HEK293 (cell line): Measurements from ENCODE around the gene GPR62.
A peak's percentile ranks its signal among the peaks of the same experiment; 100 is the strongest.

Source experiments
- CTCF ChIA-PET: fragments of 350-600 bp; formaldehyde crosslinking; extraction: SDS; loops from one replicate; lab custom pipeline; 2021; ENCODE audit warnings: antibody characterized with exemption; lab: Yijun Ruan, JAX
- POLR2A ChIA-PET: fragments of 300-600 bp; formaldehyde crosslinking; extraction: SDS; loops from one replicate; lab custom pipeline; 2020; ENCODE audit warnings: antibody characterized with exemption, inconsistent platforms; lab: Yijun Ruan, JAX
- H3K27ac ChIP-seq: fragments of 200-500 bp; sonication (Bioruptor generic); 2 replicates; pipeline ENCODE4 v1.5.1; 2014; ENCODE audit warnings: low read depth, low read length, control low read depth, inconsistent platforms; ENCODE audit errors: extremely low read depth
- H3K36me3 ChIP-seq, 2 experiments: fragments of 200-500 bp in 1 of 2; sonication (Bioruptor generic) in 1 of 2; 1 replicate in 1 of 2; 2 replicates in 1 of 2; pipeline ENCODE4 v1.5.1; 2014 to 2017; ENCODE audit warnings: inconsistent platforms in 2 of 2, low read length in 2 of 2; ENCODE audit not compliant: control insufficient read depth in 2 of 2, insufficient read depth in 1 of 2
- H3K4me1 ChIP-seq: fragments of 200-500 bp; sonication (Bioruptor generic); 2 replicates; pipeline ENCODE4 v1.5.1; 2014; ENCODE audit warnings: mild to moderate bottlenecking, low read length, inconsistent platforms; ENCODE audit not compliant: control insufficient read depth, insufficient read depth
- H3K4me3 ChIP-seq: 2 replicates; pipeline ENCODE4 v1.5.1; 2011; ENCODE audit warnings: low read depth, mild to moderate bottlenecking, control low read depth, low read length, moderate library complexity
- H3K9me3 ChIP-seq: fragments of 200-500 bp; sonication (Bioruptor generic); 2 replicates; pipeline ENCODE4 v1.5.1; 2014; ENCODE audit warnings: low read depth, low read length, inconsistent platforms; ENCODE audit not compliant: control insufficient read depth, insufficient read depth
- EGR2 ChIP-seq: fragments of 450-650 bp; formaldehyde crosslinking; IDR thresholded peaks from 2 replicates; pipeline ENCODE4 v1.5.1; 2016; ENCODE audit warnings: low read depth, missing biosample characterization, missing genetic modification characterization
- GLIS2 ChIP-seq: fragments of 450-650 bp; formaldehyde crosslinking; IDR thresholded peaks from 2 replicates; pipeline ENCODE4 v1.5.1; 2016; ENCODE audit warnings: missing biosample characterization, missing genetic modification characterization
- RBAK ChIP-seq: fragments of 450-650 bp; formaldehyde crosslinking; IDR thresholded peaks from 2 replicates; pipeline ENCODE4 v1.5.1; 2016; ENCODE audit warnings: missing biosample characterization, missing genetic modification characterization
- ZBTB20 ChIP-seq: fragments of 450-650 bp; formaldehyde crosslinking; IDR thresholded peaks from 2 replicates; pipeline ENCODE4 v1.5.1; 2016; ENCODE audit warnings: missing biosample characterization, missing genetic modification characterization
- ZBTB8A ChIP-seq: fragments of 450-650 bp; formaldehyde crosslinking; IDR thresholded peaks from 2 replicates; pipeline ENCODE4 v1.5.1; 2016; ENCODE audit warnings: missing biosample characterization, missing genetic modification characterization
- ZNF302 ChIP-seq: fragments of 450-650 bp; formaldehyde crosslinking; IDR thresholded peaks from 2 replicates; pipeline ENCODE4 v1.5.1; 2016; ENCODE audit warnings: missing biosample characterization, missing genetic modification characterization, low read depth
- ZNF324 ChIP-seq: fragments of 450-650 bp; formaldehyde crosslinking; IDR thresholded peaks from 2 replicates; pipeline ENCODE4 v1.5.1; 2016; ENCODE audit warnings: missing biosample characterization, missing genetic modification characterization
- ZNF354C ChIP-seq: fragments of 450-650 bp; formaldehyde crosslinking; IDR thresholded peaks from 2 replicates; pipeline ENCODE4 v1.5.1; 2016; ENCODE audit warnings: missing biosample characterization, missing genetic modification characterization, low read depth, borderline replicate concordance
- ZNF423 ChIP-seq: fragments of 450-650 bp; formaldehyde crosslinking; IDR thresholded peaks from 2 replicates; pipeline ENCODE4 v1.5.1; 2016; ENCODE audit warnings: missing biosample characterization, missing genetic modification characterization
- ZNF654 ChIP-seq: fragments of 450-650 bp; formaldehyde crosslinking; IDR thresholded peaks from 2 replicates; pipeline ENCODE4 v1.5.1; 2016; ENCODE audit warnings: low read depth, missing biosample characterization, missing genetic modification characterization
- ZNF664 ChIP-seq: fragments of 450-650 bp; formaldehyde crosslinking; IDR thresholded peaks from 2 replicates; pipeline ENCODE4 v1.5.1; 2016; ENCODE audit warnings: missing biosample characterization, missing genetic modification characterization
- ZNF747 ChIP-seq: fragments of 450-650 bp; formaldehyde crosslinking; IDR thresholded peaks from 2 replicates; pipeline ENCODE4 v1.5.1; 2016; ENCODE audit warnings: missing biosample characterization, missing genetic modification characterization
- TF ChIP-seq, protein P1 (sequence below): fragments of 450-650 bp; formaldehyde crosslinking; IDR thresholded peaks from 2 replicates; pipeline ENCODE4 v1.5.1; 2017; ENCODE audit warnings: missing biosample characterization, missing genetic modification characterization
- TF ChIP-seq, protein P2 (sequence below): fragments of 450-650 bp; formaldehyde crosslinking; IDR thresholded peaks from 2 replicates; pipeline ENCODE4 v1.5.1; 2016; ENCODE audit warnings: missing biosample characterization, missing genetic modification characterization
- TF ChIP-seq, protein P3 (sequence below): fragments of 450-650 bp; IDR thresholded peaks from 2 replicates; pipeline ENCODE4 v1.5.1; 2018; ENCODE audit warnings: missing biosample characterization, missing genetic modification characterization
- TF ChIP-seq, protein P4 (sequence below): fragments of 450-650 bp; formaldehyde crosslinking; conservative IDR thresholded peaks from 2 replicates; pipeline ENCODE4 v1.5.1; 2016; ENCODE audit warnings: low read depth, missing biosample characterization, missing genetic modification characterization
- TF ChIP-seq, protein P5 (sequence below): fragments of 450-650 bp; formaldehyde crosslinking; IDR thresholded peaks from 2 replicates; pipeline ENCODE4 v1.5.1; 2016; ENCODE audit warnings: missing biosample characterization, missing genetic modification characterization, borderline replicate concordance

Gene GPR62

DNA sequence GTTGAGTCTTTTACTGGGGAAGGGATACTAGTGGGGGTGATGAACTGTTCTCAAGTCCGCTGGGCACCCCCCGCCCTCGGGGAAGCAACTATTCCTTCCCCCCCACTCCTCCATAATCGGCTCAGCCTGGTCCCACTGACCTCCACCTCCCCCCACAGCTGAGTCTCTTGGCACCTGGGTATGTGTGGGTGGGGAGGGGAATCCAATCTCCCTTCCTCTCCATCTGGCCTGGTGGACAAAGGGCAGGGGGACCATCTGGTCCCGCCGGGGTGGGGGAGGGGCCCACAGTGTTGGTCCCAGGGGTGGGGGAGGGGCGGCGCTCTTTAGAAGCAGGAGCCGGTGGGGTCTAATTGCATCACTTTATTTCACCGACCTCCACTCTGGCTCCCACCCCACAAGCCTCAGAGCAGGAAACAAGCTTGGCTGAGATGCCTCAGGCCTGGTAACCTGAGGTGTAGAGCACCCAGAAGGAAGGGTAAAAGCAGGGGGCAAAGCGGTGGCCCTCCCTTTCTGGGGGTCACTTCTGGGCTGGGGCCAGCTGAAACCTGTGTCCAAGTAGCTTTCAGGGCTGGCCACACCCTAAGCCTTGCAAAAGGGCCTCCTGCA is 13.1 kb downstream of the GPR62 start (continued):
- TF ChIP-seq, protein P1, sequence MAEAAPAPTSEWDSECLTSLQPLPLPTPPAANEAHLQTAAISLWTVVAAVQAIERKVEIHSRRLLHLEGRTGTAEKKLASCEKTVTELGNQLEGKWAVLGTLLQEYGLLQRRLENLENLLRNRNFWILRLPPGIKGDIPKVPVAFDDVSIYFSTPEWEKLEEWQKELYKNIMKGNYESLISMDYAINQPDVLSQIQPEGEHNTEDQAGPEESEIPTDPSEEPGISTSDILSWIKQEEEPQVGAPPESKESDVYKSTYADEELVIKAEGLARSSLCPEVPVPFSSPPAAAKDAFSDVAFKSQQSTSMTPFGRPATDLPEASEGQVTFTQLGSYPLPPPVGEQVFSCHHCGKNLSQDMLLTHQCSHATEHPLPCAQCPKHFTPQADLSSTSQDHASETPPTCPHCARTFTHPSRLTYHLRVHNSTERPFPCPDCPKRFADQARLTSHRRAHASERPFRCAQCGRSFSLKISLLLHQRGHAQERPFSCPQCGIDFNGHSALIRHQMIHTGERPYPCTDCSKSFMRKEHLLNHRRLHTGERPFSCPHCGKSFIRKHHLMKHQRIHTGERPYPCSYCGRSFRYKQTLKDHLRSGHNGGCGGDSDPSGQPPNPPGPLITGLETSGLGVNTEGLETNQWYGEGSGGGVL (tag by site-specific recombination) = peak; percentile 89
- TF ChIP-seq ZNF654 (tag by site-specific recombination) (no peak), ZBTB20 (tag by site-specific recombination) (peak; percentile 14; the same call in 1 of the 2 replicates)
- TF ChIP-seq, protein P2, sequence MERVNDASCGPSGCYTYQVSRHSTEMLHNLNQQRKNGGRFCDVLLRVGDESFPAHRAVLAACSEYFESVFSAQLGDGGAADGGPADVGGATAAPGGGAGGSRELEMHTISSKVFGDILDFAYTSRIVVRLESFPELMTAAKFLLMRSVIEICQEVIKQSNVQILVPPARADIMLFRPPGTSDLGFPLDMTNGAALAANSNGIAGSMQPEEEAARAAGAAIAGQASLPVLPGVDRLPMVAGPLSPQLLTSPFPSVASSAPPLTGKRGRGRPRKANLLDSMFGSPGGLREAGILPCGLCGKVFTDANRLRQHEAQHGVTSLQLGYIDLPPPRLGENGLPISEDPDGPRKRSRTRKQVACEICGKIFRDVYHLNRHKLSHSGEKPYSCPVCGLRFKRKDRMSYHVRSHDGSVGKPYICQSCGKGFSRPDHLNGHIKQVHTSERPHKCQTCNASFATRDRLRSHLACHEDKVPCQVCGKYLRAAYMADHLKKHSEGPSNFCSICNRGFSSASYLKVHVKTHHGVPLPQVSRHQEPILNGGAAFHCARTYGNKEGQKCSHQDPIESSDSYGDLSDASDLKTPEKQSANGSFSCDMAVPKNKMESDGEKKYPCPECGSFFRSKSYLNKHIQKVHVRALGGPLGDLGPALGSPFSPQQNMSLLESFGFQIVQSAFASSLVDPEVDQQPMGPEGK (tag by site-specific recombination) = 0 out of 2 replicates have a peak, but pooled peaks have one; percentile 54

DNA sequence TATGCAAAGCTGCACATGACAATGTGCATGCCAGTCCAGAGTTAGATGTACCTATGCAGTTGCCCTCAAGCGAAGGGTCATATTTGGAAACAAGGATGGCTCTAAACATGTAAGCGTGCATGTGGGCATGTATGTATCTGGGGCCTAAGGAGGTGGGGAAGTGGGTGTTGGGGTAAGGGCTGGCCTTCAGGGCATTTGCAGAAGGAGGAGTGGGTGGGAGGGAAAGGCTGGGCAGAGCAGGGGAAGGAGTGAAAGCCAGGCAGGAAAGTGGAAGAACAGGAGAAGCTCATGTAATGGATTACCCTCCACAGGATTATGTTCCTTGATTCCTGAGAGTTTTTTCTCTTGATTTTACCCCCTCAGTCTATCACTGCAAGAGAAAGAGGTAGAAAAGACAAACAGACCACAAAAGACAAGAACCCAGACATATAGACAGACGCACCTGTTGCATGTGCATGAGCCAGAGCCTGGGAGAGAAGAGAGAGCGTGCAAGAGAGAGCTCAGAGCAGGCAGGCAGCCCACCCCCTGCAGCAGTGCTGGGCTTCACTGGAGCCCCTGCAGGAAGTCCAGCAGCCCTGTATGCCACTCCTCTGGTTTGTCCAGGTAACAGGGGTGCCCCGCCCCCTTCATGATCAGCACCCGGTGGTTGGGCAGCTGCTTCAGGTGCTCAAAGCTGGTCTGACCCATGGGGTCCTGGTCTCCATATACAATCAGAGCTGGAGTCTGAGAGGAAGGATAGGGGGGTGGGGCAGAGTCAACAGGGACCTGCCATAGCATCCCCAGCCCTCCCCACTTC is 13.9 kb downstream of the GPR62 start:
- H3K27ac ChIP-seq = no peak overlapping the region
- POLR2A ChIA-PET = interaction anchor here (1.6 to 1.8 kb wide), 2 partner anchors 13 to 14 kb away, joined by 5 to 8 read pairs; partner anchors contain the start of gene ACY1
- TF ChIP-seq ZNF354C (tag by site-specific recombination) = no peak
- no peak for TF ChIP-seq RBAK (tag by site-specific recombination)
- TF ChIP-seq, protein P3, sequence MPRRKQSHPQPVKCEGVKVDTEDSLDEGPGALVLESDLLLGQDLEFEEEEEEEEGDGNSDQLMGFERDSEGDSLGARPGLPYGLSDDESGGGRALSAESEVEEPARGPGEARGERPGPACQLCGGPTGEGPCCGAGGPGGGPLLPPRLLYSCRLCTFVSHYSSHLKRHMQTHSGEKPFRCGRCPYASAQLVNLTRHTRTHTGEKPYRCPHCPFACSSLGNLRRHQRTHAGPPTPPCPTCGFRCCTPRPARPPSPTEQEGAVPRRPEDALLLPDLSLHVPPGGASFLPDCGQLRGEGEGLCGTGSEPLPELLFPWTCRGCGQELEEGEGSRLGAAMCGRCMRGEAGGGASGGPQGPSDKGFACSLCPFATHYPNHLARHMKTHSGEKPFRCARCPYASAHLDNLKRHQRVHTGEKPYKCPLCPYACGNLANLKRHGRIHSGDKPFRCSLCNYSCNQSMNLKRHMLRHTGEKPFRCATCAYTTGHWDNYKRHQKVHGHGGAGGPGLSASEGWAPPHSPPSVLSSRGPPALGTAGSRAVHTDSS (tag by site-specific recombination) = no peak
- no peak for TF ChIP-seq ZNF747 (tag by site-specific recombination)
- TF ChIP-seq EGR2 (tag by site-specific recombination) = peak; percentile 90
- TF ChIP-seq ZNF423 = no peak
- TF ChIP-seq, protein P4, sequence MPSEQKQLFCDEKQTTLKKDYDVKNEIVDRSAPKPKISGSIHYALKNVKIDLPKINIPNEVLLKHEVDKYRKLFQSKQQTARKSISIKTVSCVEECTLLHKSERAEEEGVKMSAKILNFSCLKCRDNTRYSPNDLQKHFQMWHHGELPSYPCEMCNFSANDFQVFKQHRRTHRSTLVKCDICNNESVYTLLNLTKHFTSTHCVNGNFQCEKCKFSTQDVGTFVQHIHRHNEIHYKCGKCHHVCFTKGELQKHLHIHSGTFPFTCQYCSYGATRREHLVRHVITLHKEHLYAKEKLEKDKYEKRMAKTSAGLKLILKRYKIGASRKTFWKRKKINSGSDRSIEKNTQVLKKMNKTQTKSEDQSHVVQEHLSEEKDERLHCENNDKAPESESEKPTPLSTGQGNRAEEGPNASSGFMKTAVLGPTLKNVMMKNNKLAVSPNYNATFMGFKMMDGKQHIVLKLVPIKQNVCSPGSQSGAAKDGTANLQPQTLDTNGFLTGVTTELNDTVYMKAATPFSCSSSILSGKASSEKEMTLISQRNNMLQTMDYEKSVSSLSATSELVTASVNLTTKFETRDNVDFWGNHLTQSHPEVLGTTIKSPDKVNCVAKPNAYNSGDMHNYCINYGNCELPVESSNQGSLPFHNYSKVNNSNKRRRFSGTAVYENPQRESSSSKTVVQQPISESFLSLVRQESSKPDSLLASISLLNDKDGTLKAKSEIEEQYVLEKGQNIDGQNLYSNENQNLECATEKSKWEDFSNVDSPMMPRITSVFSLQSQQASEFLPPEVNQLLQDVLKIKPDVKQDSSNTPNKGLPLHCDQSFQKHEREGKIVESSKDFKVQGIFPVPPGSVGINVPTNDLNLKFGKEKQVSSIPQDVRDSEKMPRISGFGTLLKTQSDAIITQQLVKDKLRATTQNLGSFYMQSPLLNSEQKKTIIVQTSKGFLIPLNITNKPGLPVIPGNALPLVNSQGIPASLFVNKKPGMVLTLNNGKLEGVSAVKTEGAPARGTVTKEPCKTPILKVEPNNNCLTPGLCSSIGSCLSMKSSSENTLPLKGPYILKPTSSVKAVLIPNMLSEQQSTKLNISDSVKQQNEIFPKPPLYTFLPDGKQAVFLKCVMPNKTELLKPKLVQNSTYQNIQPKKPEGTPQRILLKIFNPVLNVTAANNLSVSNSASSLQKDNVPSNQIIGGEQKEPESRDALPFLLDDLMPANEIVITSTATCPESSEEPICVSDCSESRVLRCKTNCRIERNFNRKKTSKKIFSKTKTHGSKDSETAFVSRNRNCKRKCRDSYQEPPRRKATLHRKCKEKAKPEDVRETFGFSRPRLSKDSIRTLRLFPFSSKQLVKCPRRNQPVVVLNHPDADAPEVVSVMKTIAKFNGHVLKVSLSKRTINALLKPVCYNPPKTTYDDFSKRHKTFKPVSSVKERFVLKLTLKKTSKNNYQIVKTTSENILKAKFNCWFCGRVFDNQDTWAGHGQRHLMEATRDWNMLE = no peak
- TF ChIP-seq ZNF302 = no peak
- TF ChIP-seq, protein P5, sequence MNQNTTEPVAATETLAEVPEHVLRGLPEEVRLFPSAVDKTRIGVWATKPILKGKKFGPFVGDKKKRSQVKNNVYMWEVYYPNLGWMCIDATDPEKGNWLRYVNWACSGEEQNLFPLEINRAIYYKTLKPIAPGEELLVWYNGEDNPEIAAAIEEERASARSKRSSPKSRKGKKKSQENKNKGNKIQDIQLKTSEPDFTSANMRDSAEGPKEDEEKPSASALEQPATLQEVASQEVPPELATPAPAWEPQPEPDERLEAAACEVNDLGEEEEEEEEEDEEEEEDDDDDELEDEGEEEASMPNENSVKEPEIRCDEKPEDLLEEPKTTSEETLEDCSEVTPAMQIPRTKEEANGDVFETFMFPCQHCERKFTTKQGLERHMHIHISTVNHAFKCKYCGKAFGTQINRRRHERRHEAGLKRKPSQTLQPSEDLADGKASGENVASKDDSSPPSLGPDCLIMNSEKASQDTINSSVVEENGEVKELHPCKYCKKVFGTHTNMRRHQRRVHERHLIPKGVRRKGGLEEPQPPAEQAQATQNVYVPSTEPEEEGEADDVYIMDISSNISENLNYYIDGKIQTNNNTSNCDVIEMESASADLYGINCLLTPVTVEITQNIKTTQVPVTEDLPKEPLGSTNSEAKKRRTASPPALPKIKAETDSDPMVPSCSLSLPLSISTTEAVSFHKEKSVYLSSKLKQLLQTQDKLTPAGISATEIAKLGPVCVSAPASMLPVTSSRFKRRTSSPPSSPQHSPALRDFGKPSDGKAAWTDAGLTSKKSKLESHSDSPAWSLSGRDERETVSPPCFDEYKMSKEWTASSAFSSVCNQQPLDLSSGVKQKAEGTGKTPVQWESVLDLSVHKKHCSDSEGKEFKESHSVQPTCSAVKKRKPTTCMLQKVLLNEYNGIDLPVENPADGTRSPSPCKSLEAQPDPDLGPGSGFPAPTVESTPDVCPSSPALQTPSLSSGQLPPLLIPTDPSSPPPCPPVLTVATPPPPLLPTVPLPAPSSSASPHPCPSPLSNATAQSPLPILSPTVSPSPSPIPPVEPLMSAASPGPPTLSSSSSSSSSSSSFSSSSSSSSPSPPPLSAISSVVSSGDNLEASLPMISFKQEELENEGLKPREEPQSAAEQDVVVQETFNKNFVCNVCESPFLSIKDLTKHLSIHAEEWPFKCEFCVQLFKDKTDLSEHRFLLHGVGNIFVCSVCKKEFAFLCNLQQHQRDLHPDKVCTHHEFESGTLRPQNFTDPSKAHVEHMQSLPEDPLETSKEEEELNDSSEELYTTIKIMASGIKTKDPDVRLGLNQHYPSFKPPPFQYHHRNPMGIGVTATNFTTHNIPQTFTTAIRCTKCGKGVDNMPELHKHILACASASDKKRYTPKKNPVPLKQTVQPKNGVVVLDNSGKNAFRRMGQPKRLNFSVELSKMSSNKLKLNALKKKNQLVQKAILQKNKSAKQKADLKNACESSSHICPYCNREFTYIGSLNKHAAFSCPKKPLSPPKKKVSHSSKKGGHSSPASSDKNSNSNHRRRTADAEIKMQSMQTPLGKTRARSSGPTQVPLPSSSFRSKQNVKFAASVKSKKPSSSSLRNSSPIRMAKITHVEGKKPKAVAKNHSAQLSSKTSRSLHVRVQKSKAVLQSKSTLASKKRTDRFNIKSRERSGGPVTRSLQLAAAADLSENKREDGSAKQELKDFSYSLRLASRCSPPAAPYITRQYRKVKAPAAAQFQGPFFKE (tag by site-specific recombination) = no peak
- no peak for TF ChIP-seq ZNF324 (tag by site-specific recombination)
- 0 out of 2 replicates have a peak, but pooled peaks have one; percentile 15 for TF ChIP-seq GLIS2 (tag by site-specific recombination)
- TF ChIP-seq ZNF664 = no peak
- no peak for TF ChIP-seq ZBTB8A (tag by site-specific recombination)

More for the DNA sequence above, 13.9 kb downstream of the GPR62 start:
- no peak overlapping the region for H3K4me3 ChIP-seq
- 0 out of 2 replicates have a peak, but pooled peaks cover 2% of the 10 kb centered on the region for H3K4me1 ChIP-seq
- H3K9me3 ChIP-seq = no peaks in the 10 kb centered on the region
- H3K36me3 ChIP-seq = peaks cover 0 to 7% of the 10 kb centered on the region in 2 experiments; a peak in 1 of 3 replicates
- CTCF ChIA-PET = interaction anchor here (0.7 to 1.4 kb wide), 2 partner anchors 28 to 208 kb away, joined by 3 to 9 read pairs; partner anchors contain the start of gene RRP9
